Parathyroid adenoma (tissue), 2 donors: ENCODE measurements around the gene TGFBR2.

Experiments used
- H2AFZ ChIP-seq: fragments of 300-600 bp; sonication (generic); one replicate; pipeline ENCODE4 v1.7.0; 2017; ENCODE audit warnings: antibody characterized with exemption, mild to moderate bottlenecking
- H3K27ac ChIP-seq: fragments of 300-600 bp; sonication (generic); one replicate; pipeline ENCODE4 v1.7.0; 2017
- H3K27me3 ChIP-seq: fragments of 300-600 bp; sonication (generic); one replicate; pipeline ENCODE4 v1.7.0; 2017; ENCODE audit warnings: low read length; ENCODE audit not compliant: control insufficient read depth, insufficient read depth
- H3K36me3 ChIP-seq: fragments of 300-600 bp; sonication (generic); one replicate; pipeline ENCODE4 v1.7.0; 2017; ENCODE audit warnings: low read length; ENCODE audit not compliant: control insufficient read depth, insufficient read depth
- H3K4me1 ChIP-seq: fragments of 300-600 bp; sonication (generic); one replicate; pipeline ENCODE4 v1.7.0; 2017; ENCODE audit warnings: control low read depth
- H3K4me2 ChIP-seq: fragments of 300-600 bp; sonication (generic); one replicate; pipeline ENCODE4 v1.7.0; 2017; ENCODE audit warnings: low read length
- H3K4me3 ChIP-seq: fragments of 300-600 bp; sonication (generic); one replicate; pipeline ENCODE4 v1.7.0; 2017; ENCODE audit warnings: low read depth, low read length
- H3K79me2 ChIP-seq: fragments of 300-600 bp; sonication (generic); one replicate; pipeline ENCODE4 v1.7.0; 2017; ENCODE audit warnings: control low read depth
- H3K9ac ChIP-seq: fragments of 300-600 bp; sonication (generic); one replicate; pipeline ENCODE4 v1.7.0; 2017; ENCODE audit warnings: mild to moderate bottlenecking
- H3K9me3 ChIP-seq: fragments of 300-600 bp; sonication (generic); one replicate; pipeline ENCODE4 v1.7.0; 2017; ENCODE audit warnings: low read length; ENCODE audit not compliant: control insufficient read depth
- CTCF ChIP-seq: fragments of 300-600 bp; sonication (generic); IDR thresholded peaks from one replicate; pipeline ENCODE4 v1.7.0; 2017; ENCODE audit warnings: antibody characterized with exemption, mild to moderate bottlenecking
- donor health status: primary hyperparathyroidism.

Gene TGFBR2

GRCh38 chr3:30620402-30621360 is 14.3 kb downstream of the TGFBR2 start:
- Histone ChIP-seq H3K36me3 (no peaks in the 10 kb centered on the region), H3K79me2 (peaks cover 3% of the 10 kb centered on the region), H3K27me3 (no peaks in the 10 kb centered on the region), H3K4me3 (no peak overlapping the region), H3K4me1 (no peaks in the 10 kb centered on the region), H3K9ac (no peak overlapping the region), H3K27ac (no peak overlapping the region), H2AFZ (no peak overlapping the region), H3K9me3 (no peaks in the 10 kb centered on the region), H3K4me2 (no peak overlapping the region)
- TF ChIP-seq CTCF: no peak

GRCh38 chr3:30621576-30621975 is 15.2 kb downstream of the TGFBR2 start:
- H3K27me3 ChIP-seq: no peaks in the 10 kb centered on the region
- H3K4me3 ChIP-seq: no peak overlapping the region
- peaks cover 3% of the 10 kb centered on the region for H3K79me2 ChIP-seq
- H3K4me1 ChIP-seq: no peaks in the 10 kb centered on the region
- no peak overlapping the region for H3K27ac ChIP-seq
- no peak overlapping the region for H2AFZ ChIP-seq
- TF ChIP-seq CTCF: no peak
- H3K9ac ChIP-seq: no peak overlapping the region
- H3K4me2 ChIP-seq: no peak overlapping the region
- no peaks in the 10 kb centered on the region for H3K9me3 ChIP-seq
- H3K36me3 ChIP-seq: no peaks in the 10 kb centered on the region

- Histone ChIP-seq H3K4me3 (no peak overlapping the region), H3K9me3 (no peaks in the 10 kb centered on the region), H3K9ac (no peak overlapping the region), H3K4me2 (no peak overlapping the region), H3K4me1 (no peaks in the 10 kb centered on the region), H3K79me2 (peaks cover 3% of the 10 kb centered on the region), H3K36me3 (no peaks in the 10 kb centered on the region), H3K27me3 (no peaks in the 10 kb centered on the region), H2AFZ (no peak overlapping the region), H3K27ac (no peak overlapping the region)
- no peak for TF ChIP-seq CTCF
Observed at GRCh38 chr3:30622047-30622545, 15.7 kb downstream of the TGFBR2 start.

GRCh38 chr3:30622790-30623189 is 16.4 kb downstream of the TGFBR2 start:
- no peak overlapping the region for H3K4me2 ChIP-seq
- H3K79me2 ChIP-seq: peaks cover 3% of the 10 kb centered on the region
- no peaks in the 10 kb centered on the region for H3K9me3 ChIP-seq
- H3K27me3 ChIP-seq: no peaks in the 10 kb centered on the region
- H3K4me3 ChIP-seq: no peak overlapping the region
- no peaks in the 10 kb centered on the region for H3K36me3 ChIP-seq
- no peak for TF ChIP-seq CTCF
- H3K4me1 ChIP-seq: no peaks in the 10 kb centered on the region
- H2AFZ ChIP-seq: no peak overlapping the region
- H3K9ac ChIP-seq: no peak overlapping the region
- no peak overlapping the region for H3K27ac ChIP-seq
